SIG-M5 (cell line): ENCODE results near the gene GMPPA.

ENCODE experiments used
- DNase-seq: peaks from one replicate; lab custom pipeline; 2025; lab: John Stamatoyannopoulos, UW

The GMPPA gene

DNA sequence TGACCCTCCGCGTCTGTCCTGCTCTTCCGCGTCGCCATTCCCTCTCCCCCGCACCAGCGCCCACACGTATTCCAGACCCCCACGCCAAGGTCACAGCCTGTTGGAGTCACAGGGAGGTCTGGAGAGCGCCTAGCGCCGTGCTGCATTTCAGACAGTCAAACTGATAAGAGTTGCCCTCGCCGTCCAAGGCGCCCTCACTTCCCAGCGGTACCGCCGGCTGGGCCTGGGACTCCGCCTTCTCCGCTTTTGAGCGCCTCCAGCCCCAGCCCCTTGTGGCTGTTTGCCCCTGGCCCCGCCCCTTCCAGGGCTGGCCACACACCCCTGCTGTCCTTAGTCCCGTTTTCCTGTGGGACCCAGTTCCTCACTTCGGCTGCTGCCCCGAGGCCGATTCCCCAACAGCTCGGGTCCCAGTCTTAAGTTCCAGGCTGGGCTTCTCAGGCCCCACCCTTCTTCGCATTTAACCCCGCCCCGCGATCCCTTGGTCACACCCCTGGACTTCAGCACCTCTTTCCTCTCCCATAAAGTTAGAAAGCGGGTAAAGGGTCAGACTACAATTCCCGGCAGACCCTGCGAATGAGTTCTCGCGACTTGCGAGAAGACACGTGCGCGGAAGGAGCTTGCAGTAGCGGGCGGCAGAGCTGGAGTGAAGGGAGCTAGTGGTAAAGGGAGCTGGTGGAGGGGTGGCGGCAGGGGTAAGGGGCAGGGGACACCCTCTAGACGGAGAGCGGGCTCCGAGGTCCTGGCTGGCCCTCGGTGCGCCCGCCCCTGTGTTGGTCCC, at the start of gene GMPPA:
GMPPA (plus strand) TSS at position 612 of the 778 bp plus-strand sequence. CDS start 1,085 bp downstream, outside the sequence.
- peak; percentile 92 for DNase-seq

DNA sequence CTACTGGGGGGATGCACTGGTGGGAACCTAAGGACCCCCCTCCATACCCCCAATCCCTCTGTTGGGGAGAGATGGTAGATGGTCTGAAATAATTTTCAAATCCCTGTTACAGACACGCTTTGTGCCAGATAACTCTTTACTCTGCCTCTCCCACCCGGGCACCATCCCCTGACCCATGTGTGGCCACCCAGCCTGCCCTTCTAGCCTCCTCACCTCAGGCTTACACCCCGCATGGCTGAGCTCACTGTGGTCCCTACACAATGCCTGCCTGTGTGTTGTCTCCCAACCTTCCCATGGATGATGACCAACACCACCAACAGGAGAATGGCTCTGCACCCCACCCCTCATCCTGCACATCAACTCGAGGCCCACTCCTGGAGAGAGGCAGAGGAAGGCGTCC, 49.1 kb upstream of the GMPPA start:
- no peak for DNase-seq

DNA sequence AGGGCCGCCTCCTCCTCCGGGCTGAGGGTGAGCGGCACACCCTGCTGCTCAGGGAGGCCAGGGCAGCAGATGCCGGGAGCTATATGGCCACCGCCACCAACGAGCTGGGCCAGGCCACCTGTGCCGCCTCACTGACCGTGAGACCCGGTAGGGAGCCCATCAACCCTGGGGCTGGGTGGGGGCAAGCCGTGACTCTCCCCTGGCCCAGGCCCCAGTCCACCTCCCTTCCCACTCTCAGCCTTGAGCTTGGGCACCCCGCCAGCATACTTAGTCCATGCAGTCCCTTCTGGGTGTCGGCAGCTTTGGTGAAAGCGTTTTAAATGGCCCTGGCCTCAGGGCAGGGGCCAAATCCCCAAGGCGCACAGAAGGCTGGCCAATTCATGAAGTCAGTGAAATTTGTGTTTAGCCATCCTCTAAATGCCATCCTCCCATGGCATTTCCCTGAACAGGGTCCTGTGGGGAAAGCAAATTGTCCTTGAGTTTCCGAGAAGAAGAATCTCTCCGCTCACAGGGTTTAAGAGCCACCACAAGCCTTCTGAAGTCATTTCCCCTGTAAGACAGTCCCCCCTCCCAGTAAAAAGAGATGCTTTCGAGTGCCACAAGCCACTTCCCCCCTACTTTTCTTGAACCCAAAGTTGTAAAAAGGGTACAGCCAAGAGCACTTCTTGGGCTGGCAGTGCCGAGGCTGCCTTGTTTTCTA, 46.9 kb upstream of the GMPPA start:
- DNase-seq = no peak

DNA sequence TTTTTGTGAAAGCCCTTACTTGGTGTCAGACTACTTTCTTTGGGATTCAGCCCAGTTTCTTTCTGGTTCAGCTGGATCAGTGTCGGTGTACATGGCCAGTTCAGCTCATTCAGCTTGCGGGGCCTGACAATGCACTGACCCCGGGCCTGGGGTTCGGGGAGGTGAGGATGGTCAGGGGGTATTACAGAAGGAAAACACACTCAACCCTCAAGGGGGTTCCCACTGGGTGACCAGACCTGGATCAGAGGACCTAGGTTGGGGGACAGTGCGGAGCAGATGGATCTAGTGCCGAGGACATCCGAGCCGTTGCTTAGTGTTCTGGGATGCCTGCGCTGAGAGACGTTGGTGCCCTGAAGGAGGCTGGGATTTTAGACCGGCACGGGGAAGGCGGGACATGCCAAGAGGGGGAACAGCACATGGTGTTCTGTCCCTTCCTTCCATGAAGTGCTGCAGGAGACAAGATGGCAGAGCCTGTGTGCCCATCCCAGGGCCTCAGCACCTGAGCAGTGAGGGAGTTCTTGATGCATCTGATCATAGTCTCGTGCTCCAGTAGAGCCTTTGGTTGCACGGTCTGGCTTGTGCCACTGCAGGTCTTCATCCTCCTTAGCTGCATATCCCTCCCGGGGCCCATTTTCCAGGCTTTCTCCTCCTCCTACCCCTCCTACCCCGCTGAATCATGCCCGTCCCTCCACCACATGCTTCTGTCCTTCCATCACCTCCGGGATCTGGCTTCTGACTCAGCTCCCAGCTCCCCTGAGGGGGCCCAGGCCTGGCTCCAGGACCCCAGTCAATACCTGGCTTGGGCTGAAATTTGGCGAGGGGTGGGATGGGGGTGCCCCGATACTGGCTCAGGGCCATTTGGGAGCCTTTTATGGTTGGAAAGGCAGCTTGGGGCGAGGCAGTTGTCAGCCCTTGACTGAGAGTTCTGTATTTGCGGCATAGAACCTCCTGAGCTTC, 46.1 kb upstream of the GMPPA start:
- DNase-seq = no peak

DNA sequence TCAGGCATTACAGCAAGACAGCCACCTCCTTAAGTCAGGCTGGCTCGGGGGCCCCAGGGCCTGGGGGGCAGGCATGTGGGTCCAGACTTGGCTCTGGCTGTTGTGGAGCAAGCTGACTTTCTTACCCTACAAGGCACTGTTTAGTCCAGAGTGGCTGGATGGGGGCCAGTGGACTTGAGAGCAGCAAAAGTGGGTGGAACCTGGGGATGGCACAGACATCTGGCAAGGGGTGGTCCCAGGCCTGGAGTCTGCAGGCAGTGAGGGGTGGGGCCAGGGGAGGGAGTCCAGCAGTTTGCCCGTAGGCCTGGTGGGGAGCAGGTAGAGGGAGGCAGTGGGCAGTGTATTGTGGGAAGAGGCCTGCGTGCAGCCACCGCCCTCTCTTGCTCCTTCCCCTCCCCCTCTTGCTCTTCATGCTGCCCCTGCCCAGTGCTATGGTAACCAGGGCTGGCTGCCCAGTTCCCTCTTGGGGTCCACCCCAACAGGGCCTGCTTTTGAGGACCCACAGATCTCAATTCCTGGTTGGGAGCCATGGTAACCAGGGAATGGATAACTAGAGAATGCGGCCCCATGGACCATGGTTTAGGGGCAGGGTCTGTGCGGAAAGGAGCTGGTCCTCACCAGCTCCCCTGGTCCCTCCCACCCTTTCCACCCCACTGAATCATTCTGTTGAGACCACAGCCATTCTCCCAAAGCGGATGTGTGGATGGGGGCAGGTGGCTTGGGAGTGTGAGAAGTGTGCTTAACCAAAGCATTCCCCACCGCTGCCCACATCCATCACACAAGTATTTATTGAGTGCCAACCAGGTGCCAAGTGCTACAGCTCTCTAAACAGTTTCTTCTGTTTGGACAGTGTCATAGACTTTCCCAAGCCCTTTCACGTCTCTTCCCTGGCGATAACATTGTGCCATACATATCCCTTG, 44.8 kb upstream of the GMPPA start:
- DNase-seq = no peak

DNA sequence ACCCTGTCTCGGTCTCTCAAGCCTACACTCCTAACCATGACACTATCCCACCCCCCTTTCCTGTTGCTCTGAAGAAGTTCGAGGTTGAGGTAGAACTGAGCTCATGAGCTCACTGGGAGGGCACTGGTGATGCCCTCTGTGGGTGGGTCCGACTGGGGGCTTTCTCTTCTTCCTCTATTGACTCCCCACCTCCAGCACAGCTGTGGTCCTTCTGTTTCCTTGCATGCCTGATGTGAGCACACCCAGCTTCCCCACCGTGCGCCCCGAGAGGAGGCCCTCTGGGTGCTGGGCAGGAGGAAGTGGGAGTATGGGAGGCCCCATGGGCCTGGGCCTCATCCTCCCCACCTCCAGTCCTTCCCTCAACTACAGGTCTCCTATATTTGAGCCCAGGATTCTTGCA, 43.1 kb upstream of the GMPPA start:
- no peak for DNase-seq

DNA sequence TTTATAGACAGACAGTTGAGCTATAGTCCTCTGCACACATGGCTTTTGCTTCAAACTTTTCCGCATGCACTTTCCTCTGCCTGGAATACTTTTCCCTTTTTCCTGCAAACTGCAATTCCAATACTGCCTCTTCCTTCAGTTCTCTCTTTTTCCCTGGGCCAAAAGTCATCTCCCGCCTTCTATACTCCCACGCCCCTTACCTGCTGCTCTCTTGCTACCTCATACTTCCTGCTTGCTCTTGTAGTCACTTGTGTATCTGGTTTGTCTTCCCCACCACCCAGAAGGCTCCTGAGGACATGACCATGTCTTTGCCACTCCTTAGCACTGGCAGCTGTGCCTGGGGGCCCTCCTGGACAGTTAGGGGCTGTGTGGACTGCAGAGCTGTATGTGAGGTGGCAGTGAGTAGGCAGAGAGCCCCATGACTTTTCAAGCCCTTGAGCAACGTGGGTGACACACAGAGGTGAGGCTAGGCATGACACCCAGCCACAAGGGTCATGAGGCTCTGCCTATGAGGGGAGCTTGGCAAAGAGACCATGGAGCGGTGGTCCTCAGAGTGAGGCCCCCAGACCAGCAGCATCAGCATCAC, 40.8 kb upstream of the GMPPA start:
- no peak for DNase-seq

DNA sequence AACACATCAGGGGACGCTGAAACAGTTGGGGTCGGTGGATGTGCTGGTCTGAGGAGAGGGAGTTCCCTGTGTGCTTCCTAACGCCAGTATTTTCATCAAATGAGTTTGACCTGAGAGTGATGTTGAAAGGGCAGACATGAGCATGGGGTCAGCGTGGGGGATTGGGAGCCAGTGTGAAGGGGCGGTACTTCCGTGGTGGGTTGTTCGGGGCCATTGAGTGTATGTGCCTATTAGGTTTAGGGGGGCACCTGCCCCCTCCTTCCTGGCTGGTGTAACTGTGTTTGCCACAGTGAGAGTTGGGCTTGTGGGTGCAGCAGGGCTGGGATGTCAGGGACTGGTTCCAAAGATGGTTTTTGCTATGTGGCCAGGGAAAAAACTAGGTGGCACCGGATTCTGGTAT, 39.7 kb upstream of the GMPPA start:
- no peak for DNase-seq

DNA sequence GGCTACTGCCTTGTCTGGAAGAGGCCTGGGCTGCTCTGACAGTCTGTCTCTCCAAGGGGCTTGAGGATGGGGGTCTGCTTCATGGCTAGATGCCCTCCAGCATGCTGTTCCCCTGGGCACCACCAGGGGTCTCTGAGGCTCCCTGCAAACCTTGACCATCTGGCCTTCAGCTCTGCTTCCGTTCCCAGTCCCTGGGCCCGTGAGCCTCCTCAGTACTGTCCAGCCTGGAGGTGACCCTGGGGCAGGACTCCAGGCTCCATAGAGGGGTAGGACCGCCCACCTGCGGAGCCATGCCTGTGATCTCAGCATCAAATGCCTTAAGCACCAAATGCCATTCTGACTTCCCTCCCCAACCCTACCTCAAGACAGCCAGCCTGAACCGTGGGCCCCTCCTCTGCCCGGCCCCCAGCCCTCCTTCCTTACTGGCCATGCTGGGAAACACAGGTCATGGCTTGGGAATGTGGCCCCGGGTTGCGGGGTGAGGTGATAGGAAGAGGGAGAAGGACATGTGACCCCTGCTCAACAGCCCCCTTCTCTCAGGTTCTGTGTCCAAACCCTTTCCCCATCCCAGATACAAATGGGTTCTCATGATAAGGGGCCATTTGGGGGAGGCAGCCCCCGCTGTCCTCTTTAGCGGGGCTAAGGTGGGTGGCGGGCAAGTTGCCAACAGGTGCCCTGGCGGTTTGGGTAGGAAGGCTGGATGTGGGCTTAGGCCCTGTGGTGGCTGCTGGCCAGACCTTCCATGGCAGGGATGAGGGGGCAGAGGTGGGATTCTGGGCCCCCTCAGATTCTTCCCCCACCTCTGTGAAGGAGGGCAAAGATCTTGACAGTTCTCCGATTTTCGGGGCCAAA, 39.0 kb upstream of the GMPPA start:
- DNase-seq = no peak

DNA sequence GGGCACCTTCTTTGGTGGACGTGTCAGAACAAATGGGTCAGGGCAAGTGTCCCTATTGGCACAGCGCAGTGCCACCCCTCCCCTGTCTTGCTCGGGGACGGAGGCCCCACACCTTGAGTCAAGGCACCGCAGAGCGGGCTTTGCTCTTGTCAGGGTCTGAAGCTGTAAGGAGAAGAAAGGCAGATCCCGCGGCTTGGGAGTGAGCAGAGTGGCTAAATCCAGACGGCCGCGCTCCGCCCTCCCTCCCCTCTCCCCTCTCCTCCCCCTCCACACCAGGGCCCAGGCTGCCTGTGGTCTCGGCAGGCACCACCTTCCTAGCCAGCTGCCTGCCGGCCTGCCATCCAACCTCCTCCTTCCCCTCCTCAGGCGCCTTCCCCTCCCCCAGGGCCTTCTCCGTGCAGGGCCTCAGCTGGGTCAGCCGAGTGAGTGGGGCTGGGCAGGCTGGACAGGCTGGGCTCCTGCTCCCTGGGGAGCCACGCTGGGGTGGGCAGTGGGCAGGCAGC, 38.2 kb upstream of the GMPPA start:
- DNase-seq = no peak

DNA sequence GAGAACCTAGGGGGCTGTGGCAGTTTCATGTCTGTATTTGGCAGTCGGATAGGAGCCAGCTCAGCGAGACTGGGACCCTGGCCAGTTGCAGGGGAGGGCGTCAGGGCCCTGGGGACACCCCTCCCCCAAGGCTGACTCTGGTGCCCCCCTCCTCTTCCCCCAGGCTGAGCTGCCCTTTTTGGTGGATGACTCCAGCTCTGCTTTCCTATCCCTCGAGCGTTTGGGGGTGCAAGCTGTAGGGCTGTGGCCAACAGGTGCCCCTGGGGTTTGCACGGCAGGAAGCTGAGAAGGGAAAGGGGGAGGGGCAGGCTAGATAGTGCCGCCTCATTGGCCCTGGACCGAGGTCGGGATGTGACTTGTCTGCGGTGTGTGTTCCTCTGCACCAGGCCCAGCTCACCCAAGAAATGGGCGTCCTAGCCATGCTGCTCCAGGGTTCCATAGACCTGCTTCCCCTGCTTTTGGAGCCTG, 37.6 kb upstream of the GMPPA start:
- DNase-seq = no peak

DNA sequence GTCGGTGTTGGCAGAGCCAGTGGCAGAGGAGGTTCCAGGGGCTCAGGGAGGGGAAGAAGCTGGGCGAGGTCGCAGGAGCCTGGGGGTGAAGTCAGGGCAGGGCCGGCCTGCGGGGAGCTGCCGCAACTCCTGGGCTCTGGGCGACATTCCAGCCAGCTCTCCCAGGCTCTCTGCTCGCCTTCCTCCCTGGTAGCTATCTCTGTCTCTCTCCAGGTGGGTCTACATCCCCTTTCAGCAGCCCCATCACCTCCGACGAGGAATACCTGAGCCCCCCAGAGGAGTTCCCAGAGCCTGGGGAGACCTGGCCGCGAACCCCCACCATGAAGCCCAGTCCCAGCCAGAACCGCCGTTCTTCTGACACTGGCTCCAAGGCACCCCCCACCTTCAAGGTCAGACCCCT, 37.0 kb upstream of the GMPPA start:
- no peak for DNase-seq

DNA sequence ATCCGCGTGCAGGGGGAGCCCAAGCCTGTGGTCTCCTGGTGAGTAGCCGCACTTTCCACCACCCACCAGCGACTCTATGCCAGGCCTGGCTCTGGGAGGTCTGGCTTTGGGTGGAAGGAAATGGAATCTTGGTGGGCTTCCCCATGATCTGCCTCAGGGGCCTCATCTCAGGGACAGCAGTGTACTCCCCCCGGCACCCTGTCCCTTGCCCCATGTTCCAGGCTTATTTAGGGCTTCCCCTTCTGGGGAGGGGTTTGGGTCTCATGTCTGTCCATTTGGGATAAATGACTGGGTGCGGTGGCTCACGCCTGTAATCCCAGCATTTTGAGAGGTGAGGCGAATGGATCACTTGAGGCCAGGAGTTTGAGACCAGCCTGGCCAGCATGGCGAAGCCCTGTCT, 36.3 kb upstream of the GMPPA start:
- DNase-seq = no peak

DNA sequence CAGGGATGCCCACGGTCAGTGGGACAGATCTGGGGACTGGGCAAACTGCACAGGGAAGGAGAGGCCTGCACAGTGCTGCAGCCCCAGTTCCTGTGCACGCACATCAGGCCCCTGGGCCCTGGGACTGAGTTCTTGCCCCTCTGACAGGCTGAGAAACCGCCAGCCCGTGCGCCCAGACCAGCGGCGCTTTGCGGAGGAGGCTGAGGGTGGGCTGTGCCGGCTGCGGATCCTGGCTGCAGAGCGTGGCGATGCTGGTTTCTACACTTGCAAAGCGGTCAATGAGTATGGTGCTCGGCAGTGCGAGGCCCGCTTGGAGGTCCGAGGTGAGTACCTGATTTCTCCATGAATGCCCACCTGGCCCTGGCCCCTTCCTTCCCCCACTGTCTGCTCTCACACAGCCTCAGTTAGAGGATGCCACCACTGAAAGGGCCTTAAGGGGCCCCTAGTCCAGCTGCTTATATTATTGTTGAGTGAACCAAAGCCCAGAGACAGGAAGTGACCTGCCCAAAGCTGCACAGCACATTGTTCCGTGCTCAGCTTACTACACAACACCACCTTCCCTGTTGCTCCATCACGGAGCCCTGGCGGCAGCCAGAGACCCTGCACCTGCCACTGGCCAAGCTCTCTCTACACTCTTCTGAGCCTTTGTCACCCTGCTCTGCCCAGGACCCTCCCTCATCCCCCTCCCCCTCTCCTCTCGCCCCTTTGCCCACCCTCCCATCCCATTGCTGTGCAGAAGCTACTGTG, 34.2 kb upstream of the GMPPA start:
- DNase-seq = no peak

DNA sequence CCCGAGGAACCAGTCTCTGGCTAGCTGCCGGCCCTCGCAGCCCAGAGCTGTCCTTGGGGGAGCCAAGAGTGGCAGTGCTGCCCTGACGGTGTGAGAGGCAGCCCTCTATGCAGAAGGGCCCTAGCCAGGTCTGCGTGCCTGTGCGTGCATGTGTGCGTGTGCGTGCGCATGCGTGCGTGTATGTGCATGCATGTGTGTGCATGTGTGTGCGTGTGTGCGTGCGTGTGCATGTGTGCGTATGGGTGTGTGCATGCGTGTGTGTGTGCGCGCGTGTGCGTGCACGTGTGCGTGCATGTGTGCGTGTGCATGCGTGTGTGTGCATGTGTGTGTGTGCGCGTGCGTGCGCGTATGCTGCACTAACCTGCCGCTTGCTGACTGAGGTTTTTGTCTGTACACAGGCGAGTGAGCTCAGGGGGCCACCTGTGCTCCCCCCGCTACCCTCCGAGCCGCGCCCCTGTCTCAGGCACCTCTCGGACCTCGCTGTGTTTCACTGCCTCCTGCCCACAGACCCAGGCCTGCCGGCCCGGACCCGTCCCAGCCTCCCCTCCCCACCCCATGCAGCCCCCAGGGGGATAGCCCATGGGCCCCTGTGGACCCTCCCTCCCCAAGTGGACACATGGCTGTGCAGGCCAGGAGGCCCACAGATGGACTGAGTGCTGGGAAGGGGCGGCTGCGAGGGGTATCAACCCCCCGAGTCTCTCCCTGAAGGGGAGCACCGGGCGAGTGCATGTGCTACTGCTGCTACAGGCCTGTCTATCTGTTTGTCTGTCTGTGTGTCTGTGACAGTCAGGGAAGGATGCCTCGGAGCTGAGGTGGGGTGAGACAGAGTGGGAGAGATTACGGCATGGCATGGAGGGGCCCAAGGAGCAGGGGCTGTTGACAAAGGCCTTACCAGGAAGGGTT, 32.8 kb upstream of the GMPPA start:
- no peak for DNase-seq

DNA sequence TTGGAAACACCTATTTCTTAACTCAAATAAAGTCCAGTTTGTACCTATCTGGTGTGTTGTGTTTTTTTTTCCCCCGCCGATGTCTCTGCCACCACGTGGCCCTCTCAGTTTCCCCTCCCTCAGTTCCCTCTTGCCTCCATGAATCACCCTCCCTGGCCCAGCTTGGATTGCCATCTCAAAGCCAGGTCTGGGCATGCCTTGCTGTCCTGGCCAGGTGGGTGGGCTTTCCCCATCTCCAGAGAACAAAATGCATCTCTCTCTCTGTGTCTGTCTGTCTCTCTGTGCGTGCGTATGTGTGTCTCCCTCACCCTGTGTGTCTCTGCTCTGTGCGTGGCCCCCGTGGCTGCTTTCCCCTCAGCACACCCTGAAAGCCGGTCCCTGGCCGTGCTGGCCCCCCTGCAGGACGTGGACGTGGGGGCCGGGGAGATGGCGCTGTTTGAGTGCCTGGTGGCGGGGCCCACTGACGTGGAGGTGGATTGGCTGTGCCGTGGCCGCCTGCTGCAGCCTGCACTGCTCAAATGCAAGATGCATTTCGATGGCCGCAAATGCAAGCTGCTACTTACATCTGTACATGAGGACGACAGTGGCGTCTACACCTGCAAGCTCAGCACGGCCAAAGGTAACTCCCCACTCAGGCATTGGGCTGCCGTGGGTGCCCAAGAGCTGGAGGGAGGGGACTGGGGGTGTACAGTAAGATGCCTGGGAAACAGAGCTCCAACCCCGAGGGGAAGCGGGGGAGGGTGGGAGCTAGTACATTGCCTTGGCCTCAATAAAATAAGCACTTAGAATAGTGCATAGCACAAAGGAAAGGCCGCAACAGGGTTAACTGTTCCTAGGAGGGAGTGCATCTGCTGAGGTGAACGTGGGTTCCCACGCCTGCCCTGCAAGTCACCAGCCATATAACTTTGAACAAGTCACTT, 31.6 kb upstream of the GMPPA start:
- DNase-seq = no peak

DNA sequence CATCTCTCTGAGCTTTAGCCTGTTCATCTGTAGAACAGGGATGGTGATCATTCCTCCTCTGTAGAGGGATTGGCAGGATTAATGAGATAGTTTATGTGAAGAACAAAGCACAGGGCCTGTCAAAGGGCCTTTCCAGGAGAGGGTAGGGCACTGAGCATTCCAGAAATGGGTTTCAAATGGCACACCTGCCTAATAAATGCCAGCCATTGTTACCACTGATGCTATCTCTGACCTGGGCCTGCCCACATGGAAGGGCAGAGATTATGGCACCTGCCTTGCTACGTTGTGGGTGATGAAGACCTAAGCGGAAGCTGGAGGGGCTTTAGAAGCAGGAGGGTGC, 31.0 kb upstream of the GMPPA start:
- DNase-seq = no peak
